Stimulated activated naive CD8-positive, alpha-beta T cell treated with anti-CD3 and anti-CD28 coated beads, Interleukin-15, amount 100 ng/mL, for 72 hours (primary cell): Measurements from ENCODE around the gene SLX9.

Source experiments
- ATAC-seq: fragments of 150-1000 bp; cut with Tn5 transposase; 2 replicates; pipeline ENCODE4 v1.10.0; 2021; ENCODE audit warnings: mild to moderate bottlenecking, moderate library complexity
- DNase-seq, 2 donors: peaks; one replicate each; pipeline ENCODE4 v3.0.0; 2021 to 2022
- H3K27ac Mint-ChIP-seq, 2 donors: one replicate each; pipeline ENCODE4 v1.8.0; 2022; ENCODE audit warnings: mild to moderate bottlenecking in 2 of 2, mixed read lengths in 2 of 2, moderate library complexity in 2 of 2
- H3K27me3 Mint-ChIP-seq: one replicate; pipeline ENCODE4 v1.8.0; 2022; ENCODE audit warnings: mixed read lengths
- H3K4me1 Mint-ChIP-seq: one replicate; pipeline ENCODE4 v1.8.0; 2022; ENCODE audit warnings: mild to moderate bottlenecking, mixed read lengths
- H3K4me3 Mint-ChIP-seq, 2 donors: one replicate each; pipeline ENCODE4 v1.8.0; 2022; ENCODE audit warnings: mild to moderate bottlenecking in 2 of 2, mixed read lengths in 2 of 2, moderate library complexity in 1 of 2
- H3K9me3 Mint-ChIP-seq, 2 donors: one replicate each; pipeline ENCODE4 v1.8.0; 2022; ENCODE audit warnings: mixed read lengths in 2 of 2

Gene SLX9

GRCh38 chr21:44952929-44953627 is 13.2 kb downstream of the SLX9 start:
- peak overlapping the region; percentile 6 to 19 for H3K27ac Mint-ChIP-seq
- peak; percentile 19 for ATAC-seq

GRCh38 chr21:44953628-44954021 is 13.8 kb downstream of the SLX9 start:
- H3K9me3 Mint-ChIP-seq = no peaks in the 10 kb centered on the region
- no peak for ATAC-seq

More at GRCh38 chr21:44952929-44953627, 13.2 kb downstream of the SLX9 start:
- no peak overlapping the region for H3K4me3 Mint-ChIP-seq
- no peaks in the 10 kb centered on the region for H3K27me3 Mint-ChIP-seq
- no peak for DNase-seq
- H3K9me3 Mint-ChIP-seq = no peaks in the 10 kb centered on the region
- H3K4me1 Mint-ChIP-seq = peaks cover 56% of the 10 kb centered on the region

GRCh38 chr21:44954281-44954771 is 14.5 kb downstream of the SLX9 start:
- H3K9me3 Mint-ChIP-seq = no peaks in the 10 kb centered on the region
- H3K27ac Mint-ChIP-seq = no peak overlapping the region
- DNase-seq (no peak), ATAC-seq (no peak)
- peaks cover 44% of the 10 kb centered on the region for H3K4me1 Mint-ChIP-seq
- no peaks in the 10 kb centered on the region for H3K27me3 Mint-ChIP-seq
- no peak overlapping the region for H3K4me3 Mint-ChIP-seq

More at GRCh38 chr21:44953628-44954021, 13.8 kb downstream of the SLX9 start:
- Mint-ChIP-seq H3K27me3 (no peaks in the 10 kb centered on the region), H3K4me3 (no peak overlapping the region), H3K4me1 (peaks cover 51% of the 10 kb centered on the region), H3K27ac (peak overlapping the region; percentile 37 to 61)
- DNase-seq = no peak

- no peaks in the 10 kb centered on the region for H3K27me3 Mint-ChIP-seq
These were observed 15.4 kb downstream of the SLX9 start for GRCh38 chr21:44955141-44955797.

GRCh38 chr21:44955798-44956175 is 16.0 kb downstream of the SLX9 start:
- peak overlapping the region in 1 of 2 donors; percentile 30 for H3K27ac Mint-ChIP-seq

More at GRCh38 chr21:44955141-44955797, 15.4 kb downstream of the SLX9 start:
- Mint-ChIP-seq H3K4me3 (no peak overlapping the region), H3K4me1 (peaks cover 34% of the 10 kb centered on the region), H3K27ac (peak overlapping the region in 1 of 2 donors; percentile 43), H3K9me3 (no peaks in the 10 kb centered on the region)
- DNase-seq (no peak), ATAC-seq (no peak)

GRCh38 chr21:44956356-44957046 is 16.7 kb downstream of the SLX9 start:
- ATAC-seq (no peak), DNase-seq (no peak)
- Mint-ChIP-seq H3K9me3 (no peaks in the 10 kb centered on the region), H3K27me3 (no peaks in the 10 kb centered on the region), H3K4me3 (no peak overlapping the region), H3K4me1 (peaks cover 27% of the 10 kb centered on the region), H3K27ac (peak overlapping the region in 1 of 2 donors; percentile 30)

More at GRCh38 chr21:44955798-44956175, 16.0 kb downstream of the SLX9 start:
- no peak for DNase-seq
- ATAC-seq = no peak
- no peak overlapping the region for H3K4me3 Mint-ChIP-seq
- H3K27me3 Mint-ChIP-seq = no peaks in the 10 kb centered on the region
- no peaks in the 10 kb centered on the region for H3K9me3 Mint-ChIP-seq
- peaks cover 34% of the 10 kb centered on the region for H3K4me1 Mint-ChIP-seq

GRCh38 chr21:44957047-44957831 is 17.4 kb downstream of the SLX9 start:
- DNase-seq (no peak), ATAC-seq (no peak)
- peak overlapping the region in 1 of 2 donors; percentile 19 for H3K27ac Mint-ChIP-seq
- no peaks in the 10 kb centered on the region for H3K9me3 Mint-ChIP-seq
- H3K4me1 Mint-ChIP-seq = peaks cover 25% of the 10 kb centered on the region
- H3K27me3 Mint-ChIP-seq = no peaks in the 10 kb centered on the region
- no peak overlapping the region for H3K4me3 Mint-ChIP-seq

- Mint-ChIP-seq H3K4me3 (no peak overlapping the region), H3K27ac (no peak overlapping the region), H3K27me3 (no peaks in the 10 kb centered on the region), H3K4me1 (peaks cover 17% of the 10 kb centered on the region), H3K9me3 (no peaks in the 10 kb centered on the region)
- ATAC-seq (no peak), DNase-seq (no peak)
These were observed 18.1 kb downstream of the SLX9 start for GRCh38 chr21:44957901-44958451.

GRCh38 chr21:44958471-44959191 is 18.8 kb downstream of the SLX9 start:
- H3K27me3 Mint-ChIP-seq = no peaks in the 10 kb centered on the region
- no peak for DNase-seq
- H3K4me3 Mint-ChIP-seq = no peak overlapping the region
- H3K9me3 Mint-ChIP-seq = no peaks in the 10 kb centered on the region
- ATAC-seq = no peak
- peaks cover 20% of the 10 kb centered on the region for H3K4me1 Mint-ChIP-seq
- H3K27ac Mint-ChIP-seq = peak overlapping the region in 1 of 2 donors; percentile 48

- no peak overlapping the region for H3K27ac Mint-ChIP-seq
- H3K4me1 Mint-ChIP-seq = peaks cover 29% of the 10 kb centered on the region
- no peaks in the 10 kb centered on the region for H3K27me3 Mint-ChIP-seq
- H3K9me3 Mint-ChIP-seq = no peaks in the 10 kb centered on the region
- no peak overlapping the region for H3K4me3 Mint-ChIP-seq
- ATAC-seq (no peak), DNase-seq (no peak)
These were observed 19.7 kb downstream of the SLX9 start for GRCh38 chr21:44959376-44960091.

- Mint-ChIP-seq H3K9me3 (no peaks in the 10 kb centered on the region), H3K27me3 (no peaks in the 10 kb centered on the region), H3K4me3 (no peak overlapping the region), H3K27ac (peak overlapping the region in 1 of 2 donors; percentile 42), H3K4me1 (peaks cover 33% of the 10 kb centered on the region)
- ATAC-seq (no peak), DNase-seq (no peak)
These were observed 20.6 kb downstream of the SLX9 start for GRCh38 chr21:44960141-44961092.

- H3K9me3 Mint-ChIP-seq = no peaks in the 10 kb centered on the region
- H3K4me3 Mint-ChIP-seq = no peak overlapping the region
- H3K4me1 Mint-ChIP-seq = peaks cover 45% of the 10 kb centered on the region
- H3K27me3 Mint-ChIP-seq = no peaks in the 10 kb centered on the region
- DNase-seq = no peak
- no peak overlapping the region for H3K27ac Mint-ChIP-seq
- no peak for ATAC-seq
These were observed 22.7 kb downstream of the SLX9 start for GRCh38 chr21:44962403-44962966.

GRCh38 chr21:44964381-44964780 is 24.6 kb downstream of the SLX9 start:
- DNase-seq = no peak
- Mint-ChIP-seq H3K27me3 (no peaks in the 10 kb centered on the region), H3K9me3 (no peaks in the 10 kb centered on the region), H3K27ac (peak overlapping the region; percentile 2 to 80), H3K4me3 (no peak overlapping the region), H3K4me1 (peaks cover 60% of the 10 kb centered on the region)
- no peak for ATAC-seq
